Activated CD4-positive, alpha-beta T cell treated with anti-CD3 and anti-CD28 coated beads, Interleukin-2, amount 10 ng/mL, durations not matched to agents 24 days and 14 days (primary cell): ENCODE data around the gene XAB2. TPM values are rescaled to one million over a fixed set of nuclear protein-coding genes. Genes with fewer than 3 reads are reported as not detected.
A peak's percentile ranks its signal among the peaks of the same experiment; 100 is the strongest.
"Not testable (repeated sequence)": the region's sequence is repeated elsewhere in the genome, so short reads cannot be mapped to it uniquely, and the experiment has no call there.

ENCODE experiments used
- DNase-seq: peaks from one replicate; pipeline ENCODE4 v3.0.0; 2022
- H3K27ac Mint-ChIP-seq: one replicate; pipeline ENCODE4 v1.8.0; 2022; ENCODE audit warnings: mild to moderate bottlenecking, mixed read lengths
- H3K27me3 Mint-ChIP-seq: one replicate; pipeline ENCODE4 v1.8.0; 2022; ENCODE audit warnings: mixed read lengths
- H3K36me3 Mint-ChIP-seq: one replicate; pipeline ENCODE4 v1.8.0; 2022; ENCODE audit warnings: low read depth, mild to moderate bottlenecking, mixed read lengths
- H3K4me1 Mint-ChIP-seq: one replicate; pipeline ENCODE4 v1.8.0; 2021; ENCODE audit warnings: mixed read lengths
- H3K4me3 Mint-ChIP-seq: one replicate; pipeline ENCODE4 v1.8.0; 2022; ENCODE audit warnings: mild to moderate bottlenecking, moderate library complexity, mixed read lengths
- H3K9me3 Mint-ChIP-seq: one replicate; pipeline ENCODE4 v1.8.0; 2021; ENCODE audit warnings: mixed read lengths
- intact Hi-C: fragments of 100-400 bp; cut with micrococcal nuclease; formaldehyde crosslinking; loops from one replicate; pipeline ENCODE4 v1.15.1; 2023
- total RNA-seq: library from RNA; stranded (reverse); gene quantifications from 2 replicates; pipeline ENCODE4 v1.2.3, GENCODE V29; 2022

Gene XAB2
- total RNA-seq, 1 donor from 2014 or later: 51.6 TPM

DNA sequence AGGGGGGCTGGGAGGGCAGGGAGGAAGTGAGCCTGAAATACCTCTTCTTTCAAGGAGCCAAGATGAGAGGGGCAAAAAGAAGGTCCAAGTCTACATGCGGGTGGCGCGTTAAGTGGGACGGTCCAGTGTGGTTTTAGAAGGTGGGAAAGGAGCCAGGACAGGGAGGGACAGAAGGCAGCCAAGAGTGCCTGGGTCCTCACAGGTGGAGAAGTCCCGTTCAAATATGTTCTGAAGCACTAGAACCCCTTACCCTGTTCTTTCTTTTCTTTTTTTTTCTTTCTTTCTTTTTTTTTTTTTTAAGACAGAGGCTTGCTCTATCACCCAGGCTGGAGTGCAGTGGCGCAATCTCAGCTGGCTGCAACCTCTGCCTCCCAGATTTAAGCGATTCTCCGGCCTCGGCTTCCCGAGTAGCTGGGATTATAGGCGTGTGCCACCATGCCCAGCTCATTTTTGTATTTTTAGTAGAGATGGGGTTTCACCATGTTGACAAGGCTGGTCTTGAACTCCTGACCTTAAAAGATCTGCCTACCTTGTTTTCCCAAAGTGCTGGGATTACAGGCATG lies 26.3 kb downstream of the XAB2 start:
- peaks cover 4% of the 10 kb centered on the region for H3K4me1 Mint-ChIP-seq
- H3K27ac Mint-ChIP-seq: no peak overlapping the region
- H3K27me3 Mint-ChIP-seq: peaks cover 9% of the 10 kb centered on the region
- no peak for DNase-seq
- intact Hi-C loops: no loop called here
- peaks cover 5% of the 10 kb centered on the region for H3K9me3 Mint-ChIP-seq
- H3K4me3 Mint-ChIP-seq: no peak overlapping the region
- H3K36me3 Mint-ChIP-seq: peaks cover 2% of the 10 kb centered on the region

GRCh38 chr19:7602240-7602934 lies 27.0 kb downstream of the XAB2 start:
- H3K4me1 Mint-ChIP-seq: peaks cover 4% of the 10 kb centered on the region
- H3K27me3 Mint-ChIP-seq: peaks cover 15% of the 10 kb centered on the region
- intact Hi-C loops: no loop called here
- H3K27ac Mint-ChIP-seq: no peak overlapping the region
- peaks cover 2% of the 10 kb centered on the region for H3K36me3 Mint-ChIP-seq
- DNase-seq: no peak
- peaks cover 5% of the 10 kb centered on the region for H3K9me3 Mint-ChIP-seq
- H3K4me3 Mint-ChIP-seq: no peak overlapping the region

DNA sequence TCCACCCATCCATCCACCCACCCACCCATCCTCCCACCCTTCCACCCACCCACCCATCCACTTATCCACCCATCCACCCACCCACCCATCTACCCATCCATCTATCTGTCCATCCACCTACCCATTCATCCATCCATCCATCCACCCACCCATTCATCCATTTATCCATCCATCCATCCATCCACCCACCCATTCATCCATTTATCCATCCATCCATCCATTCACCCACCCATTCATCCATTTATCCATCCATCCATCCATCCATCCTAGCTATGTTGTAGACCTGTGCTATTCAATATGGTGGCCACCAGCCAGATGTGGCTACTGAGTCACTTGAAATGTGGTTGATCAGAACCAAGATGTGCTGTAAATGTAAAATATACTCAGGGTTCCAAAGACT lies 28.6 kb downstream of the XAB2 start:
- intact Hi-C loops: no loop called here
- DNase-seq: no peak
- Mint-ChIP-seq H3K9me3 (peaks cover 5% of the 10 kb centered on the region), H3K36me3 (peaks cover 2% of the 10 kb centered on the region), H3K4me3 (no peak overlapping the region), H3K27me3 (peaks cover 23% of the 10 kb centered on the region), H3K4me1 (peaks cover 3% of the 10 kb centered on the region), H3K27ac (peak overlapping the region; percentile 77)

- H3K9me3 Mint-ChIP-seq: peaks cover 5% of the 10 kb centered on the region
- peaks cover 2% of the 10 kb centered on the region for H3K36me3 Mint-ChIP-seq
- no peak for DNase-seq
- H3K4me1 Mint-ChIP-seq: peaks cover 6% of the 10 kb centered on the region
- H3K27ac Mint-ChIP-seq: no peak overlapping the region
- intact Hi-C loops: no loop called here
- H3K4me3 Mint-ChIP-seq: no peak overlapping the region
- peaks cover 43% of the 10 kb centered on the region for H3K27me3 Mint-ChIP-seq
These were observed 31.2 kb downstream of the XAB2 start for GRCh38 chr19:7598180-7598579.

DNA sequence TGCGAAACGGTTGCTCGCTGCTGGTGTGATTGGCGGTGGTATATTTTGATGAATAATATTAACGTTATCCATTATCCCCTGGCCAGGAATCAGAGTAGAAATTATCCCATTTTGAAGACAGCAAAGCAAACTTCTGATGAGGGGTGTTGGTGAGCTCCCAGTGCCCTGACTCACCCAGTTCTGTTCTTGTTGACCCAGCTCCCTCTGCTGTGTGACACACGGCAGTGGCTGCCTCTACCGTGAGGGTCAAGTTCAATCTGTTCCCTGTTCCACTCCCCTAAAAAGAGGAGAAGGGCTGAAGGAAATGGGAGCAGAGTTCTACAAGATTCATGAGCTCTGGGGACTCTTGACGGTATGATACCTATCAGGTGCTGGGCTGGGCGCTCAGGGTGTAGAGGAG lies 31.7 kb downstream of the XAB2 start:
- DNase-seq: no peak
- peaks cover 43% of the 10 kb centered on the region for H3K27me3 Mint-ChIP-seq
- no peak overlapping the region for H3K27ac Mint-ChIP-seq
- no peak overlapping the region for H3K4me3 Mint-ChIP-seq
- H3K36me3 Mint-ChIP-seq: peaks cover 2% of the 10 kb centered on the region
- intact Hi-C loops: no loop called here
- peaks cover 6% of the 10 kb centered on the region for H3K4me1 Mint-ChIP-seq
- H3K9me3 Mint-ChIP-seq: peaks cover 5% of the 10 kb centered on the region

- H3K4me3 Mint-ChIP-seq: peak overlapping the region; percentile 62
These were observed 33.0 kb downstream of the XAB2 start for GRCh38 chr19:7596211-7596937.

GRCh38 chr19:7595466-7596133 lies 33.7 kb downstream of the XAB2 start, which contains the start of gene CAMSAP3:
TSS of gene CAMSAP3 (plus strand) at chr19:7595863. CDS start at chr19:7596003, 140 bp downstream.
- H3K4me3 Mint-ChIP-seq: peak within 1 kb of the TSS; percentile 62
- peaks cover 5% of the 10 kb centered on the region for H3K9me3 Mint-ChIP-seq
- H3K4me1 Mint-ChIP-seq: peaks cover 4% of the 10 kb centered on the region
- H3K27ac Mint-ChIP-seq: no peak within 1 kb of the TSS
- intact Hi-C loops: no loop called here
- DNase-seq: peak; percentile 82
- H3K36me3 Mint-ChIP-seq: no peaks in the 10 kb centered on the region
- peaks cover 40% of the 10 kb centered on the region for H3K27me3 Mint-ChIP-seq

More at GRCh38 chr19:7596211-7596937, 33.0 kb downstream of the XAB2 start:
- DNase-seq: no peak
- intact Hi-C loops: no loop called here
- peaks cover 2% of the 10 kb centered on the region for H3K36me3 Mint-ChIP-seq
- peaks cover 40% of the 10 kb centered on the region for H3K27me3 Mint-ChIP-seq
- peaks cover 6% of the 10 kb centered on the region for H3K4me1 Mint-ChIP-seq
- H3K9me3 Mint-ChIP-seq: peaks cover 5% of the 10 kb centered on the region
- no peak overlapping the region for H3K27ac Mint-ChIP-seq

GRCh38 chr19:7590256-7590655 lies 39.1 kb downstream of the XAB2 start:
- Mint-ChIP-seq H3K4me3 (no peak overlapping the region), H3K4me1 (peaks cover 2% of the 10 kb centered on the region), H3K27ac (no peak overlapping the region), H3K36me3 (no peaks in the 10 kb centered on the region), H3K27me3 (peaks cover 18% of the 10 kb centered on the region), H3K9me3 (no peaks in the 10 kb centered on the region)
- intact Hi-C loops: no loop called here
- no peak for DNase-seq

- H3K4me3 Mint-ChIP-seq: no peak overlapping the region
- peaks cover 13% of the 10 kb centered on the region for H3K27me3 Mint-ChIP-seq
- H3K9me3 Mint-ChIP-seq: no peaks in the 10 kb centered on the region
- no peaks in the 10 kb centered on the region for H3K36me3 Mint-ChIP-seq
- H3K4me1 Mint-ChIP-seq: no peaks in the 10 kb centered on the region
- no peak for DNase-seq
- H3K27ac Mint-ChIP-seq: no peak overlapping the region
- intact Hi-C loops: no loop called here
These were observed 39.5 kb downstream of the XAB2 start for GRCh38 chr19:7589822-7590221.

DNA sequence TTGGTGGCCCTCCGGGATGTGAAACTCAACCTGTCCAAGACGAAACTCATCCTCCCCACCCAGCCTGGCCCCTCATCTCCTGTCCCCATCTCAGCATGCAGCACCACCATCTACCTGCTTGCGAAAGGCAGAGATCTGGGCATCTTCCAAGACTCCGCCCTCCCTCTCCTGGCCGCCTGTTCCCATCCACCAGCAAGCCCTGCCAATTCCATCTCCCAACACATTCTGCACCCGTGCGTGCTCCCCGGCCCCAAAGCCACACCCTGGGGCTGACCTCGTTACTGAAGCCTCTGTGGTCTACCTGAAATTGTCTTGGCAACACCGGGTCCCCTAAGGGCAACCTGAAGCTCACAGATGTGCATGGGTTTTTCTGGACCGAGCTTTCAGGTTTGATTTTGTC lies 46.9 kb downstream of the XAB2 start:
- peaks cover 2% of the 10 kb centered on the region for H3K27me3 Mint-ChIP-seq
- H3K4me1 Mint-ChIP-seq: no peaks in the 10 kb centered on the region
- DNase-seq: no peak
- no peaks in the 10 kb centered on the region for H3K36me3 Mint-ChIP-seq
- no peak overlapping the region for H3K4me3 Mint-ChIP-seq
- H3K9me3 Mint-ChIP-seq: no peaks in the 10 kb centered on the region
- no peak overlapping the region for H3K27ac Mint-ChIP-seq
- intact Hi-C loops: no loop called here

DNA sequence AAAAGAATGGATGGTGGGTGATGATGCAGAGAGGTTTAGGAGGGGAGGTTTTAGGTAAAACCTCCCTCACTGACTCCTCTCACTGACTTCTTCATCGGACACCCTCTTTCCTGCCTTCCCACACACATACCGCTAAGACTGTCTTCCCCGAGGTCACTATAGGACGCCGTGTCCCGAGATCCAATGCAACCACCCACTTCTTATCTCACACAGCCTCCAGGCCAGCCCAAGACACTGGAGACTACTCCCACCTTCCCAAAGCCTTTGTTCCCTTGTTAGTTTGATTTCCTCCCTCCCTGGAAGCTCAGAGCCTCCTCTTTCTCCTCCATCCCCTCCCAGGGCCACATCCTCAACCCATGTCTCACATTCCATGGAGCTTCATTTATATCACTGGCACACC lies 50.2 kb downstream of the XAB2 start:
- no peak overlapping the region for H3K27ac Mint-ChIP-seq
- H3K36me3 Mint-ChIP-seq: no peaks in the 10 kb centered on the region
- no peak for DNase-seq
- no peaks in the 10 kb centered on the region for H3K9me3 Mint-ChIP-seq
- intact Hi-C loops: no loop called here
- peaks cover 6% of the 10 kb centered on the region for H3K27me3 Mint-ChIP-seq
- H3K4me1 Mint-ChIP-seq: no peaks in the 10 kb centered on the region
- H3K4me3 Mint-ChIP-seq: no peak overlapping the region

GRCh38 chr19:7578127-7578526 lies 51.2 kb downstream of the XAB2 start:
- no peaks in the 10 kb centered on the region for H3K36me3 Mint-ChIP-seq
- no peaks in the 10 kb centered on the region for H3K4me1 Mint-ChIP-seq
- peaks cover 6% of the 10 kb centered on the region for H3K27me3 Mint-ChIP-seq
- H3K27ac Mint-ChIP-seq: no peak overlapping the region
- intact Hi-C loops: no loop called here
- DNase-seq: no peak
- no peaks in the 10 kb centered on the region for H3K9me3 Mint-ChIP-seq
- H3K4me3 Mint-ChIP-seq: no peak overlapping the region

DNA sequence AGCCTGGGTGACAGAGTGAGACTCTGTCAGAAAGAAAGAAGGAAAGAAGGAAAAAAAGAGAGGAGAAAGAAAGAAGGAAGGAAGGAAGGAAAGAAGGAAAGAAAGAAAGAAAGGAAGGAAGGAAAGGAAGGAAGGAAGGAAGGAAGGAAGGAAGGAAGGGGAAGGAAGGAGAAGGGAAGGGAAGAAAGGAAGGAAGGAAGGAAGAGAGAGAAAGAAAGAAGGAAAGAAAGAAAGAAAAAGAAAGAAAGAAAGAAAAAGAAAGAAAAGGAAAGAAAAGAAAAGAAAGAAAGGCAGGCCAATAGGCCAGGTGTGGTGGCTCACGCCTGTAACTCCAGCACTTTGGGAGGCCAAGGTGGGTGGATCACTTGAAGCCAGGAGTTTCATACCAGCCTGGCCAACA lies 51.9 kb downstream of the XAB2 start:
- intact Hi-C loops, H3K27ac Mint-ChIP-seq, H3K36me3 Mint-ChIP-seq, H3K9me3 Mint-ChIP-seq, DNase-seq, H3K4me1 Mint-ChIP-seq, H3K27me3 Mint-ChIP-seq, H3K4me3 Mint-ChIP-seq: not testable (repeated sequence)
